GM19324 (cell line): ENCODE data around the gene PRKAR1A.

Experiments used
- ATAC-seq: cut with Tn5 transposase; IDR thresholded peaks from one replicate; pipeline ENCODE4 v1.9.1; 2021; ENCODE audit warnings: mild to moderate bottlenecking, moderate library complexity; ENCODE audit not compliant: unreplicated experiment, low FRiP score

Gene PRKAR1A

GRCh38 chr17:68595986-68596385 lies 83.8 kb downstream of the PRKAR1A start:
- no peak for ATAC-seq

- ATAC-seq: no peak
Observed at GRCh38 chr17:68596411-68596945, 84.2 kb downstream of the PRKAR1A start.

GRCh38 chr17:68598074-68598473 lies 85.8 kb downstream of the PRKAR1A start:
- ATAC-seq: no peak

- no peak for ATAC-seq
Observed at GRCh38 chr17:68598545-68598961, 86.3 kb downstream of the PRKAR1A start.

GRCh38 chr17:68599091-68599490 lies 86.9 kb downstream of the PRKAR1A start:
- ATAC-seq: no peak

DNA sequence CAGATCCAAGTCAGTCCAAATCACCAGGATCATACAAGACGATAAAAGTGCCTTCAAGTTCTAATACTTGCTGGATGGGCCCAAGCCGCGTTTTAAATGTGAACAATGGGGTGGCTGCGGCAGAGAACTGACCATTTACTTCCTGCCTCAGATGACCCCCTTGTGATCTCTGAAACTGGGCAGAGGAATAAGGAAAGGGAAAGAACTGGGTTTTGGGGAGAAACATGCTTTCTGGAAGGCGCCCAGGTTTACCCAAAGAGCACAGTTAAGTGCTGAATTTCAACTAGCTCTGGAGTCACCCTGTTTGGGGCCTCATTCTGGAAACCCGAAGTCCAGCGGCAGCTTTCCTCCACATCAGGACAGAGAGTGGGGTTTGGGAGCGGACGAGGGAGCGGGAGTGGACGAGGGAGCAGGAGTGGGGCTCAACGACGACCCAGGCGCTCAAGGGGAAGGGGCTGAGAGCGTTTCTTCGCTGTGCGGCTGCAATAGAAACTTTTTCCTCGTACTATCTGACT lies 87.4 kb downstream of the PRKAR1A start:
- no peak for ATAC-seq

DNA sequence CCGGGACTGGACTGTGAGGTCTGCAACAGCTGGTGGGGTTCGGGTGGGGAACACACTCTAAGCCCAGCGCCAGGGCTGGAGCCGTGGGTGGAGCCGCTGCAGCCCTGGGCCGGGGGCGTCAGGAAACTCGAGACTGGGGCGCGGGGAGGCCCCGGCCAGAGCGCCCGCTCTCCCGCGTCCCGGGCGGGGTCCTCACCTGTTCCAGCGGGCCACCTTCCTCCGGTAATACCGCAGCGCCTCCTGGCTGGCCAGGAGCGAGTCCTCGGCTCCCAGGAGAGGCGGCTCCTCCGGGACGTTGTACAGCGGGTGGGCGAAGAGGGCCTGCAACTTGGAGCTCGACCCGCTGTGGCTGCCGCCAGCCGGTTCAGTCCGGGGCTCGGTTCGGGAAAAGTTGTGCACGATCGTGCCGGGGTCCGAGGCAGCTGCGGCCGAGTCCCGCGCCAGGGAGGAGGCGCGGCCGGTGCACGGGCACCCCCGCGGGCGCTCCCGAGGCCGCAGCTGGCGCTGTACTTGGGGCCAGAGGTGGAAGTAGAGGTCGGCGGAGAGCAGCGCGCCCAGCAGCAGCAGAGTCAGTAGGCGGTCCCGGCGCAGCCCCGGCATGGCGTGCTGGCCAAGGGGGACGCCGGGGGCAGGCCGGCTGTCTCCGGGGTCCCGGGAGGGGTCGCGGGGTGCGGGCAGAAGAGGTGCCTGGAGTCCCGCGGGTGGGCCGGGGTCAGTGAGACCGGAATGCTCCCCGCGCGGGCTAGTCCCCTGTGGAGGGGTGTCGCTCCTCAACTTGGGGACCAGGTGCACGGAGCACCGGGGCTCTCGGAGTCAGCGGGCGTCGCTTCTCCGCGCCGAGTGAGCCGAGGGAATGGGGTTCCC lies 88.1 kb downstream of the PRKAR1A start:
- no peak for ATAC-seq
